ENCODE data around the gene ZBBX.

Gene ZBBX

DNA sequence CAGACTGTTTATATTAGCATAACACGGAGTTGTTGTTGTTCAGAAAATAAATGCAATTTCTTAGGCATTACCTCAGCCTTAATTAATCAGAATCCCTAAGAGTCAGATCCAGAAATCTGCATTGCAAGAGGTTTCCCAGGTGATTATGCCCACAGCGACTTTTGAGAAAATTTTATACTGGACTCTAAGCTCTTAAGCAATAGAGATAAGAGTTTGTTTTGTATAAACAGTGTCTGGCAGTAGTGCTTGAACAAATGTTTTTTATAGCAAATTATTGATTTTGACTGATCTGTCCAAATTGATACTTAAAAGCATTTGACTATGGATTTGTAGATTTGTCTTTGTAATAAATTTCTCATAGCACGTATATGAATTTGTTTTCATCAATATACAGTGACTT lies 92.8 kb downstream of the ZBBX start:
- H3K27ac ChIP-seq, result no peak overlapping the region
- no peak overlapping the region for H3K4me3 ChIP-seq (ENCODE audit: low read depth in 1 of 2, low read length in 1 of 2)
- TF ChIP-seq, protein P1, sequence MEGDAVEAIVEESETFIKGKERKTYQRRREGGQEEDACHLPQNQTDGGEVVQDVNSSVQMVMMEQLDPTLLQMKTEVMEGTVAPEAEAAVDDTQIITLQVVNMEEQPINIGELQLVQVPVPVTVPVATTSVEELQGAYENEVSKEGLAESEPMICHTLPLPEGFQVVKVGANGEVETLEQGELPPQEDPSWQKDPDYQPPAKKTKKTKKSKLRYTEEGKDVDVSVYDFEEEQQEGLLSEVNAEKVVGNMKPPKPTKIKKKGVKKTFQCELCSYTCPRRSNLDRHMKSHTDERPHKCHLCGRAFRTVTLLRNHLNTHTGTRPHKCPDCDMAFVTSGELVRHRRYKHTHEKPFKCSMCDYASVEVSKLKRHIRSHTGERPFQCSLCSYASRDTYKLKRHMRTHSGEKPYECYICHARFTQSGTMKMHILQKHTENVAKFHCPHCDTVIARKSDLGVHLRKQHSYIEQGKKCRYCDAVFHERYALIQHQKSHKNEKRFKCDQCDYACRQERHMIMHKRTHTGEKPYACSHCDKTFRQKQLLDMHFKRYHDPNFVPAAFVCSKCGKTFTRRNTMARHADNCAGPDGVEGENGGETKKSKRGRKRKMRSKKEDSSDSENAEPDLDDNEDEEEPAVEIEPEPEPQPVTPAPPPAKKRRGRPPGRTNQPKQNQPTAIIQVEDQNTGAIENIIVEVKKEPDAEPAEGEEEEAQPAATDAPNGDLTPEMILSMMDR (IDR thresholded peaks at IDR 0.05), result no peak
- no peaks in the 10 kb centered on the region for H3K4me1 ChIP-seq (ENCODE audit: control insufficient read depth in 1 of 2, insufficient read depth in 1 of 2, low read depth in 1 of 2, low read length in 1 of 2)
- H3K36me3 ChIP-seq, result no peaks in the 10 kb centered on the region
- H3K27me3 ChIP-seq, result no peaks in the 10 kb centered on the region
- H3K9me3 ChIP-seq, result no peaks in the 10 kb centered on the region

DNA sequence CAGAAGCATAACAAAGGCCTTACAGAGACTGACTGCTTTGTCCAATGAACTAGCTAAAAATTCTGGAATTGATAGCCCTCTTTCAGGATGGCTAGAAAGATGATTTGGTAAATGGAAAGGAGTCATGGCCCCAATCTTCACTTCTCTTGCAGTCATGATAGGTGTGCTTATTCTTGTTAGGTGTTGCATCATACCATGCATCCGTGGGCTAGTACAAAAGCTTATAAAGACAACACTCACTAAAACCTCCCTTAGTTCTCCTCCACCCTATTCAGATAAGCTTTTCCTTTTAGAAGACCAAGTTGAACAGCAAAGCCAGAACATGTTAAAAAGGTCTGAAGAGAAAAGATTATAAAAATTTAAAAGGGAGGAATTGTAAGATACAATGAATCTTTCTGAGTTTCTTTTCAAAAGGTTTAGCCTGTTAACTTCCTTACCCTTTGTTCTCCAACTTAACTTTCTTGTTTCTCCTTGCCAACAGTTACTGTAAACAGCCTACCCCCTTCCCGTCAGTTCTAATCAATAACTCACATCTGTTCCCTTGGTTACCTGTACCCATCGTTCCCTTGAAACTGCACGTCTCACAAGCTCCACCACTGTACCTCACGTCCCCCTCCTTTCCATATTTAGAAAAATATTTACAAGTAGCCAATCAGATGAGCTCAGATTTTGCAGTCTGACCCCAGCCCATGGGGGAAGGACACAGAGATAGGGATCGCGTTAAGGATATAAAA lies 105.8 kb downstream of the ZBBX start:
- H3K9me3 ChIP-seq, result no peaks in the 10 kb centered on the region
- H3K4me3 ChIP-seq (ENCODE audit: low read depth in 1 of 2, low read length in 1 of 2), result no peak overlapping the region
- H3K36me3 ChIP-seq, result no peaks in the 10 kb centered on the region
- TF ChIP-seq, protein P1 (IDR thresholded peaks at IDR 0.05), result no peak
- H3K4me1 ChIP-seq (ENCODE audit: control insufficient read depth in 1 of 2, insufficient read depth in 1 of 2, low read depth in 1 of 2, low read length in 1 of 2), result no peaks in the 10 kb centered on the region
- H3K27ac ChIP-seq, result no peak overlapping the region
- no peaks in the 10 kb centered on the region for H3K27me3 ChIP-seq

DNA sequence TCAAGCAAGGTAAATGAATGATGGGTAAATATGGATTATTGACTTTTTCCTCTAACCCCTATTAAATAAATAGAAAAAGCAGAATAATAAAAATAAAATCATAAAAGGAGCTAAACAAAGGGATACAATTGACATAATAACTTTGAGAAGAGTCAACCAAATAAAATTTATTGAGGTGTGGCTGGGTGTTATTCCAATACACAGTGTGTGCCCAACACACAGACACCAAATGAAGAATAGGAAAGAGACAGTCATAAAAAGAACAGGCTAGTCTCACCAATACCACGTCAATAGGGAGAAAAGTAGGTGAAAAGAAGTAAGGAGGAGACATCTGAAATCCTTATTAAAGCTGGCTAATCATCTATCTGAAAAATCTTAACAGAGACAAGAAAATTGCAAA lies 127.1 kb downstream of the ZBBX start:
- no peaks in the 10 kb centered on the region for H3K36me3 ChIP-seq
- no peak overlapping the region for H3K27ac ChIP-seq
- H3K27me3 ChIP-seq, result no peaks in the 10 kb centered on the region
- TF ChIP-seq, protein P1 (IDR thresholded peaks at IDR 0.05), result no peak
- no peaks in the 10 kb centered on the region for H3K9me3 ChIP-seq
- H3K4me3 ChIP-seq (ENCODE audit: low read depth in 1 of 2, low read length in 1 of 2), result no peak overlapping the region
- H3K4me1 ChIP-seq (ENCODE audit: control insufficient read depth in 1 of 2, insufficient read depth in 1 of 2, low read depth in 1 of 2, low read length in 1 of 2), result no peaks in the 10 kb centered on the region

DNA sequence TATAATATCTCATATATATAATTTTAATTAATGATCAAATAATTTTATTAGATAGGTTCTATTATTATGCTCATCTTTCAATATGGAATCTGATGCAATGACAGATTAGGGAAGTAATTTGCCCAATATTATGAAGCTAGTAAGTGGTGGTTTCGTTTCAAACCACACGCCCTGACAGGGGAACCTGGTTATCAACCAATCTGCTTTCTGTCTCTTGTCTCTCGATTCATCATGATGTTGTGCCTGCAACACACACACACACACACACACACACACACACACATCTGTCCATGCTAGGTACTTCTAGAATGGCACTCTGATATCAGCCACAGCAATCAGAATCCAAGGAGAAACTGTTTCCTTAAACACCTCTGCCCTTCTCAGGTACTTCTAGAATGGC lies 128.4 kb downstream of the ZBBX start:
- TF ChIP-seq, protein P1 (IDR thresholded peaks at IDR 0.05), result no peak
- Histone ChIP-seq H3K4me1 (ENCODE audit: control insufficient read depth in 1 of 2, insufficient read depth in 1 of 2, low read depth in 1 of 2, low read length in 1 of 2) (no peaks in the 10 kb centered on the region), H3K4me3 (ENCODE audit: low read depth in 1 of 2, low read length in 1 of 2) (no peak overlapping the region), H3K27ac (no peak overlapping the region), H3K9me3 (no peaks in the 10 kb centered on the region), H3K36me3 (no peaks in the 10 kb centered on the region), H3K27me3 (no peaks in the 10 kb centered on the region)

DNA sequence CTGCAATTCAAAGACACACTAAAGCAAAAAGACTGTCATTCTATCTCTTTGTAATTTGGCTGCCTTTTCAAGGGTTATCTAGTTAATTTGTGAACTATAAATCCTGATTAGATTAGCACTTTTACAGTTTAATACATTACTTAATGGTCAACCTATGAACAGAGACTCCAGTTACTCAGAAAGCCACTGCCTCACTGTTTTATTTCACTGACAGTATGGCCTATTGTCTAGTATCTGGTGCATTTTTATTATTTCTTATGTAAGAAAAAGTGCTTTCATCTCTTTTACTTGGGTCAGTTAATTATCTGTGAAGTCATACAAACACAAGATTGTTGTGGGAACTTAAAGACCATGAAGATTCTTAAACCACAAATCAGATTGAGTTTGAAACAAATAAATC lies 133.8 kb downstream of the ZBBX start:
- TF ChIP-seq, protein P1 (IDR thresholded peaks at IDR 0.05), result no peak
- H3K4me3 ChIP-seq (ENCODE audit: low read depth in 1 of 2, low read length in 1 of 2), result no peak overlapping the region
- H3K9me3 ChIP-seq, result no peaks in the 10 kb centered on the region
- no peaks in the 10 kb centered on the region for H3K4me1 ChIP-seq (ENCODE audit: control insufficient read depth in 1 of 2, insufficient read depth in 1 of 2, low read depth in 1 of 2, low read length in 1 of 2)
- no peaks in the 10 kb centered on the region for H3K27me3 ChIP-seq
- H3K27ac ChIP-seq, result no peak overlapping the region
- H3K36me3 ChIP-seq, result no peaks in the 10 kb centered on the region
